HG03439 (cell line): ENCODE measurements around the gene CCNL1.
"Not testable (repeated sequence)": the region's sequence is repeated elsewhere in the genome, so short reads cannot be mapped to it uniquely, and the experiment has no call there.

ENCODE experiments used
- ATAC-seq: cut with Tn5 transposase; IDR thresholded peaks from one replicate; pipeline ENCODE4 v1.9.1; 2021; ENCODE audit warnings: mild to moderate bottlenecking, moderate library complexity; ENCODE audit not compliant: unreplicated experiment

The CCNL1 gene

GRCh38 chr3:157159762-157160657 lies at the start of gene CCNL1:
CCNL1 (minus strand) TSS chr3:157160147; CDS start chr3:157160094, 53 bp downstream.
- peak; percentile 83 for ATAC-seq

DNA sequence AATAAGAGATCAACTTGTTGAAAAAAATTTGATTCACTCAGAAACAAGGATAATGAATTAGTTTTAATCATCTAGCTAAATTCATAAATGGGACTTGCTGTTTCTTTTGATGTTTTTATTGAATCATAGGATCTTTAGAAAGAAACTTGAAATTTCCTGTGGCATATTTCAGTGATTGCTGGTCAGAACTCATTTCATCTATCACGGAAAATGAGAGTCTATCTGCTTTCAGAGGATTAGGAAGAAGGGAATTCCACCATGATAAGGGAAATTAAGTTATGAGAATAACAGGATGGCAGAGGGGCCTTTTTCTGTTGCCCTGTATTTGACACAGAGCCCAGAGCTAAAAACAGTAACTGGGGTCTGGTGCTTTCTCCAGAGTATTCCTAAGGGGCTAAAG lies 44.9 kb upstream of the CCNL1 start:
- ATAC-seq = no peak

DNA sequence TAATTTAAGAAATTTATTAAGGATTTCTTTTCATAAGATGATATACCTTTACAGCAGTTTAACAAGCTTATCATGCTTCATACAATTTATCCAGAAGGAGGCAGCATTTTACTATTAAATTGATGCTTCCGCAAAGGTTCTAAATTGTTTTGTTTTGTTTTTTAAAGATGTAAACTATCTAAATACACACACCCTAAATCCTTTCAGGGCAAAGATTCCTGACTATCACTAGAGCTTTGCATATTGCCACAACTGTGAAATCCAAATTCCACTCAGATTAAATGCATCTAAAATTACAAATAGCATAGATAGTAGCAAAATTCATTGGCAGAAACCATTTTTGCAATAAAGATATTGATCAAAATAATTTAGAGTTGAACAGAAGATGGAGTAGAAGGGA lies 44.5 kb upstream of the CCNL1 start:
- ATAC-seq = no peak

GRCh38 chr3:157201648-157202278 lies 41.8 kb upstream of the CCNL1 start:
- no peak for ATAC-seq

DNA sequence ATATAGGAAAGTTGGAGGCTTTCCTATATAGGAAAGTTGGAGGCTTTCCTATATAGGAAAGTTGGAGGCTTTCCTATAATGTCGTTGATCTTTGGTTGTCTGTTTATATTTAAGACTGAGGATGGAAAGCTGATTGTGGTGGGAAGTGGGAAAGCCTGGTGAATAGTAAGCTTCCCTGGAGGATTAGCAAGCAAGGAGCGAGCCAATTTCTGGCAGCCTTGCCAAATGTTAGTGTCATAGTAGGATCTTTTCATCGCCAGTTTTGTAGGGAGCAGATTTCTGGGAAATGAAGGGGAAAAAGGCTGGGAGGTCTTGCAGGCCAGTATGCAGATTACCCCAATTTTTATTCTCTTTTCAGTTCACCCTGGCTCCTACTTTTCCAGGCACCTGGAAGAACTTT lies 39.9 kb upstream of the CCNL1 start:
- ATAC-seq = no peak

GRCh38 chr3:157195965-157196364 lies 36.0 kb upstream of the CCNL1 start:
- ATAC-seq = no peak

DNA sequence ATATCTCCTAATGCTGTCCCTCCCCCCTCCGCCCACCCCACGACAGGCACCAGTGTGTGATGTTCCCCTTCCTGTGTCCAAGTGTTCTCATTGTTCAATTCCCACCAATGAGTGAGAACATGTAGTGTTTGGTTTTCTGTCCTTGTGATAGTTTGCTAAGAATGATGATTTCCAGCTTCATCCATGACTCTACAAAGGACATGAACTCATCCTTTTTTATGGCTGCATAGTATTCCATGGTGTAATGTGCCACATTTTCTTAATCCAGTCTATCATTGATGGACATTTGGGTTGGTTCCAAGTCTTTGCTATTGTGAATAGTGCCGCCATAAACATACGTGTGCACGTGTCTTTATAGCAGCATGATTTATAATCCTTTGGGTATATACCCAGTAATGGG lies 31.2 kb upstream of the CCNL1 start:
- ATAC-seq = not testable (repeated sequence)

GRCh38 chr3:157190380-157190872 lies 30.5 kb upstream of the CCNL1 start:
- ATAC-seq = no peak

GRCh38 chr3:157188391-157188790 lies 28.4 kb upstream of the CCNL1 start:
- no peak for ATAC-seq

- no peak for ATAC-seq
Observed at GRCh38 chr3:157182879-157183278, 22.9 kb upstream of the CCNL1 start.

DNA sequence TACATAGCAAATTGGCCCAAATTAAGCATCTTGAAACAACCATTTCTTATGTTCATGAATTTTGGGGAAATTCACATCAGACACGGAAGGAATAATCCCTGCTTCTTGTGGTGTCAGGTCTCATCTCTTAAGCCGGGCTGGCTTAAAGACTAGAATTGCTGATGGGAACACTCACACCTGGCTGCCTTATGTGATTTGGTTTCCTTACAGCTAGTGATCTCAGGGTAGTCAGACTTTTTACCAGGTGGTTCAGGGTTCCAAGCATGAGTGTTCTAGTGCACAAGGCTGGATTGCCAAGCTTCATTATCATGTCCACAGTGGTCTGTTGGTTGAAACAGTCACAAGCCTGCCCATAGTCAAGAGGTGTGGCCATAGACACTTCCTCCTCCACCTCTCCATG lies 20.3 kb upstream of the CCNL1 start:
- no peak for ATAC-seq

DNA sequence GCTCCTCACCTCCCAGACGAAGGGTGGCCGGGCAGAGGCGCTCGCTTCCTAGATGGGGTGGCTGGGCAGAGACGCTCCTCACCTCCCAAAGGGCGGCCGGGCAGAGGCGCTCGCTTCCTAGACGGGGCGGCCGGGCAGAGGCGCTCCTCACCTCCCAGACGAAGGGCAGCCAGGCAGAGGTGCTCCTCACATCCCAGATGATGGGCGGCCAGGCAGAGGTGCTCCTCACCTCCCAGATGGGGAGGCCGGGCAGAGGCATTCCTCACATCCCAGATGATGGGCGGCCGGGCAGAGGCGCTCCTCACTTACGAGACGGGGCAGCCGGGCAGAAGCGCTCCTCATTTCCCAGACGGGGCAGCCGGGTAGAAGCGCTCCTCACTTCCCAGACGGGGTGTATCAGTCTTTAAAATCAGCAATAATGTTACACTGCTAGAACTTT lies 19.4 kb upstream of the CCNL1 start:
- ATAC-seq = no peak

- ATAC-seq = not testable (repeated sequence)
Observed at GRCh38 chr3:157178503-157179364, 18.8 kb upstream of the CCNL1 start.

DNA sequence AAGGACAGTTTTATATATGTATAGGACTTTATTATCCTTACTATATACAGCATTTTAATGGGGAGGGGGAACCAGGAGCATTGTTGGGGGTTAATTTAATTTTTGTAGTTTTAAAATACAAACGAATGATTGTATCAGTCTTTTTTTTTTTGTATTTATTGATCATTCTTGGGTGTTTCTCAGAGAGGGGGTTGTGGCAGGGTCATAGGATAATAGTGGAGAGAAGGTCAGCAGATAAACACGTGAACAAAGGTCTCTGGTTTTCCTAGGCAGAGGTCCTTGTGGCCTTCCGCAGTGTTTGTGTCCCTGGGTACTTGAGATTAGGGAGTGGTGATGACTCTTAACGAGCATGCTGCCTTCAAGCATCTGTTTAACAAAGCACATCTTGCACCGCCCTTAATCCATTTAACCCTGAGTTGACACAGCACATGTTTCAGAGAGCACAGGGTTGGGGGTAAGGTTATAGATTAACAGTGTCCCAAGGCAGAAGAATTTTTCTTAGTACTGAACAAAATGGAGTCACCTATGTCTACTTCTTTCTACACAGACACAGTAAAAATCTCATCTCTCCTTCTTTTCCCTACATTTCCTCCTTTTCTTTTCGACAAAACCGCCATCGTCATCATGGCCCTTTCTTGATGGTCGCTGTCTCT lies 18.0 kb upstream of the CCNL1 start:
- ATAC-seq = not testable (repeated sequence)

GRCh38 chr3:157176934-157177333 lies 17.0 kb upstream of the CCNL1 start:
- ATAC-seq = no peak

GRCh38 chr3:157175691-157176507 lies 16.0 kb upstream of the CCNL1 start:
- ATAC-seq = no peak

DNA sequence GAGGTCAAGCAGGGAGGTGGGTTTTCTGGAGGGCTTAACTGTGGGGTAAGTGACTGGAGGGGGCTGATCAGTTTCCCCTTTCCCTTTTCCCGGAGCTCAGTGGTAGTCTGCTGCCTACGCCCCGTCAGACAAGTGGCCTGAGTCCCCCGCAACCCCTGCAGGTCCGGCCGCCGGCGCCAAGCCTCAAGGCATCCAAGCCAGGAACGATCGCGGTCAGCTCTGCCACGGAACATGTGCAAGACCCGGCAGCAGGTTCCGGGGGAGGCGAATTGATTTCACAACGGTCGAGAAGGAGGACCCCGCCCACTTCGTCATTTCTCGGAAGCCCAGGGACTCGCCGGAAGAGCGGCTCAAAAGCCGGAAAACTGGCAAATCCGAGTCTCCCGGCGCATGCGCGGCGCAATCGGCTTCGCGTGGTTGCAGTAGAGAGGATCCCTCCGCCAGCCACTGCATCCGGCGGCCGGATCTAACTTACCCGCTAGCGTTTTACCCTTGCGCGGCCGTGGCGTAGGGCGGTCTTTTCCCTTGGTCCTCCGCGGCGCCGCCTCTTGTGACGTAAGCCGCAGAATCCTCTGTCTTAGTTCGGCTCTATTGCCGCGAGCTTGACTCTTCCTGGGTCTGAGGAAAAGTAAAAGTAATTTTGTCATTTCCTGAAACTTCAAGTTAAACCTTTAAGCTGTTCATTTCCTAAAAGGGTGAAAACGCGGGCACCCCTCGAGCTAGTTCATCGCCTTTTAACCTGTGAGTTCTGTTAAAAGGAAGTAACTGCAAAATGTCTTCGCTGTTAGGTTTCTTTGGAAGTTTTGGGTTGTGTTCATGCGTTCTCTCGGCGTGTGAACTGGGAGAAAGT lies 14.9 kb upstream of the CCNL1 start:
- ATAC-seq = peak; percentile 97

GRCh38 chr3:157174290-157174648 lies 14.3 kb upstream of the CCNL1 start:
- peak; percentile 5 for ATAC-seq

- not testable (repeated sequence) for ATAC-seq
Observed at GRCh38 chr3:157173343-157173742, 13.4 kb upstream of the CCNL1 start.
